Stomach (tissue), 4 donors: ENCODE results near the gene MYO16.

ENCODE experiments used
- EP300 ChIP-seq: sonication (generic); formaldehyde crosslinking; IDR thresholded peaks from one replicate; pipeline ENCODE4 v1.6.1; 2017; ENCODE audit warnings: antibody characterized with exemption
- POLR2A ChIP-seq, 4 donors: fragments of 450-650 bp; IDR thresholded peaks; one replicate each; pipeline ENCODE4 v1.6.1; 2016; ENCODE audit warnings: antibody characterized with exemption in 4 of 4, control low read depth in 2 of 4, mild to moderate bottlenecking in 1 of 4, moderate library complexity in 1 of 4
- POLR2AphosphoS5 ChIP-seq, 3 donors: sonication (generic); formaldehyde crosslinking; IDR thresholded peaks; one replicate each; pipeline ENCODE4 v1.6.1; 2016; ENCODE audit warnings: antibody characterized with exemption in 3 of 3
- TF ChIP-seq, protein P1 (sequence below), 7 experiments: fragments of 450-650 bp in 4 of 7; fragments of 200-600 bp in 3 of 7; sonication (generic) in 3 of 7; IDR thresholded peaks; one replicate each; pipeline ENCODE4 v1.5.1; 2016 to 2019; ENCODE audit warnings: antibody characterized with exemption in 7 of 7, control low read depth in 2 of 7, mild to moderate bottlenecking in 1 of 7

DNA sequence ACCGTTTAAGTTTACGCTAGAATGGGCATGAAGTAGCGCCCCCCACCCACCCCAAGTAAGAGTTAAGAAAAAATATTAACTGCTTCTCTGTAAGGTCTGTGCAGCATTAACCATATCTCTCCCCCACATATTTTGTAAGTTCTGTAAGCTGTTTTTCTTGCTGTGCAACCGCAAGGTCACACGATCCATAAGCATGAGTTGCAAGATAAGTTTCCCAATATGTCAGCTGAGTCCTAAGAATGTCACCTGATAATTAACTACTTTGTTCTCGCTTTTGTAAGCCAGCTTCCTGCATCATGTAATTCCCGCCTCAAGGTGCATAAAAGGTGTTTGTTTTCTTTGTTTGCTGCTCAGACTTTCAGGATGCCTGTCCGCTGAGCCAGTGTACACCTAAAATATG, 187.0 kb downstream of the MYO16 start:
- TF ChIP-seq, protein P1, sequence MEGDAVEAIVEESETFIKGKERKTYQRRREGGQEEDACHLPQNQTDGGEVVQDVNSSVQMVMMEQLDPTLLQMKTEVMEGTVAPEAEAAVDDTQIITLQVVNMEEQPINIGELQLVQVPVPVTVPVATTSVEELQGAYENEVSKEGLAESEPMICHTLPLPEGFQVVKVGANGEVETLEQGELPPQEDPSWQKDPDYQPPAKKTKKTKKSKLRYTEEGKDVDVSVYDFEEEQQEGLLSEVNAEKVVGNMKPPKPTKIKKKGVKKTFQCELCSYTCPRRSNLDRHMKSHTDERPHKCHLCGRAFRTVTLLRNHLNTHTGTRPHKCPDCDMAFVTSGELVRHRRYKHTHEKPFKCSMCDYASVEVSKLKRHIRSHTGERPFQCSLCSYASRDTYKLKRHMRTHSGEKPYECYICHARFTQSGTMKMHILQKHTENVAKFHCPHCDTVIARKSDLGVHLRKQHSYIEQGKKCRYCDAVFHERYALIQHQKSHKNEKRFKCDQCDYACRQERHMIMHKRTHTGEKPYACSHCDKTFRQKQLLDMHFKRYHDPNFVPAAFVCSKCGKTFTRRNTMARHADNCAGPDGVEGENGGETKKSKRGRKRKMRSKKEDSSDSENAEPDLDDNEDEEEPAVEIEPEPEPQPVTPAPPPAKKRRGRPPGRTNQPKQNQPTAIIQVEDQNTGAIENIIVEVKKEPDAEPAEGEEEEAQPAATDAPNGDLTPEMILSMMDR (IDR thresholded peaks at IDR 0.05): no peak
- TF ChIP-seq POLR2AphosphoS5 (IDR thresholded peaks at IDR 0.05) (peak in 1 of 3 donors; percentile 35), POLR2A (IDR thresholded peaks at IDR 0.05) (no peak), EP300 (no peak)
